GM15510 (cell line): Measurements from ENCODE around the gene CDK11A.

Experiments
- POLR2A ChIP-seq: IDR thresholded peaks from 3 replicates; pipeline ENCODE4 v1.6.1; 2011; ENCODE audit warnings: borderline replicate concordance; ENCODE audit not compliant: insufficient read length; ENCODE audit errors: extremely low read depth

Gene CDK11A

GRCh38 chr1:1757422-1758058 is 33.4 kb upstream of the CDK11A start:
- no peak for TF ChIP-seq POLR2A

GRCh38 chr1:1756661-1757421 is 32.7 kb upstream of the CDK11A start:
- TF ChIP-seq POLR2A = no peak

GRCh38 chr1:1755852-1756251 is 31.7 kb upstream of the CDK11A start:
- TF ChIP-seq POLR2A = no peak

GRCh38 chr1:1755426-1755825 is 31.3 kb upstream of the CDK11A start:
- no peak for TF ChIP-seq POLR2A

GRCh38 chr1:1754051-1754815 is 30.1 kb upstream of the CDK11A start:
- TF ChIP-seq POLR2A = no peak

DNA sequence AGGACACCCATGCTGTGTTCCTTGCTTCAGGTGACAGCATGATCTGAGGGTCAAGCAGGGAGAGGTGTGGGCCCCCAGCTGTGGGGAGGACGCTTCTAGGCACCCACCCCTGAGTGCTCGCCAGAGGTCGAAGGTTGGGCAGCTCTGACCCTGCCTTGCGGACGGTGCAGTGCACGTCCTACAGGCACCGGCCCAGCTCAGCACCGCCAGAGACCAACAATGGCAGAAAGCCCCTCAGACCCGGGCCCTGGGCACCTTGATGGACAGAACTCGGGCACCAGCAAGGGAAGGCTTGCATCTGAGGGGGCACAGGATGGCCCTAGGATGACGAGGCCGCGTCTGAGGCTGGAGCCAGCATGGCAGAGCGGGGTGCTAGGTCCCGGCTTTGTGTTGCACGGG is 29.4 kb upstream of the CDK11A start:
- TF ChIP-seq POLR2A = no peak

DNA sequence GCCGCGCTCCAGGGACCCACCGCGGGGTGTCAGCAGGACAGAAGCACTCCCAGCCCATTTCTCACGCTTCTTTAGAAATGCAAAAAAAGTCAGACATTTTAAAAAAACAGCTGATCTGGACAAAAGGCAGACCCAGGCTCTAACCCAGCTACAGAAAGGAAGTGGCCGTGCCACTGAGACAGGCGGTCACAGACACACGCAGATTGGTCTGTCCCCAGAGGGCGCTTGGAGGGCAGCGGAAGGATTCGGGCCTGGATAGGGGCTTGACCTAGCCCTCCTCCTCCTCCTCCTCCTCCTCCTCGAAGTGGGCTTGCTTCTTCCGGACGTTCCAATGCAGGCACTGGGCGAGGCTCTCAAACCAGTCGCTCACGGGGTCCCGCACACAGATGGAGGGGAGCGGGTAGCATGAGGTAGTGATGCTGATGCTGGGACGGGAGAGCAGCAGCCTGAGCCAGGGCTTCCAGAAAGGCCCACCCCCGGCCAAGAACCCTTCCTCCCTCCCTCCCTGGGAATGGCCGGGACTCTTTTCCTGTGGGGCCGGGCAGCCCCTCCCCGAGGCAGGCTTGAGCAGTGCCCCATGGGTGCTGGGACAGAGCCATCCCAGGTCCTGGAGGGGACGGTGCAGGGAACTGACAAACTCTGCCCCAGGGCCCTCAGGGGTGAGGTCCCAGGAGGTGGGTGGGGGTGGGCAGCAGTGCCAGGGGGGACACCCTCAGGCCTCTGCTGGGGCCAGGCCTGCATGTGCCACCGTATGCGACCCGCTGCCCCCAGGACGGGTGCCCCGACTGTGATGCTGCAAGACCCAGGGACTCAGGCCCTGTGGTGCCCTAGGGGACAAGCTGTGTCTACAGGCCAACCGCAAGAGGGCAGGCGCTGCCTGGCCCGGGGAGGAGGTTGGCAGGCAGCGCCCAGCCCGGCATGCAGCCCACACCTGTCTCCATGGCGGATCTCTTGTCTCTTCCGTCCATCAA is 28.8 kb upstream of the CDK11A start:
- no peak for TF ChIP-seq POLR2A

DNA sequence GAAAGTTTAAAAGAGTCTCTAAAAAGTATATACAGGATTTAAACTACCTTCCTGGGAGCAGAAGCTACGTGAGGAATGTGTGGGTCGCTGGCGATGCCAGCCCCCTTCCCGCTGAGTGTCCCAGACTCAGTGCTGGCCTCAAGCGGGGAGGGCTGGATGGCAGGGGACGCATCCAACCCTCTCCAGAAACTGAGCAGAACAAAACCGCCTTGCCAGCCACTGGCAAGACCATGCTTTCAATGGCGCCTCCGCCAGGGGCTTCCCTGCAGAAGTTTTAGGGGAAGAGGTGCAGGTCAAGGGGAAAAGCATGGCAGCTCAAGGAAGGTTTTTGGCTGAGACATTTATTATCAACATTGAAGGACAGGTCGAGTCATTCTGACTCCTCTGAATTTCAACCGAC is 28.0 kb upstream of the CDK11A start:
- no peak for TF ChIP-seq POLR2A

DNA sequence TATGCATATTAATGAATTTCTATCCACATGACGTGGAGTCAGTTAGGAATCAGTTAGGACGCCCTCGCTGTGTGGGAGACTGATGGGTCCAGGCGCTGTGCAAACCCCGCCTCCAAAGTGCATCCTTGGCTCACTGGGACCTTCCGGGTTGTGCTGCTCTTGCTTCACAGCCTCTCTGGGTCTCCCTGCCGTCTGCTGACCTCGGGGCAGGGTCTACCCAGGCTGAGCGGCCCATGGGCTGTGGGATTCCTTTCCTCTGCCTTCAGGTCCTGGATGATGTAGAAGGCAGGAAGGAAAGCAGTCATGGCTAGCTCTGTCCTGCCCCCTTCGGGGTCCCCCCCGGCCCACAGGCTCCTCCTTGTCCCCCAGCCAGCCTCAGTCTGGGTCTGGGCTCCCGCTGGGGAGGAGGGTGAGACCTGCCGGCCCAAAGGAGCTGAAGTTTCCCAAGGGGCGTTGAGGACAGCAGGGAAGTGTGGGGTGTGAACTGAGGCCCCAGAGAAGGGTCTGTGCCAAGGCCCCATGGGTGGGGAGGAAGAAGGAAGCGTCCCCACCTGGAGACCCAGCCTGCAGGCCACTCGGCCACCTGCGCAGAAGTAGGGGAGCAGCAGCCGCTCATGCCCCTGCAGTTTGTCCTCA is 24.6 kb upstream of the CDK11A start:
- TF ChIP-seq POLR2A = no peak

DNA sequence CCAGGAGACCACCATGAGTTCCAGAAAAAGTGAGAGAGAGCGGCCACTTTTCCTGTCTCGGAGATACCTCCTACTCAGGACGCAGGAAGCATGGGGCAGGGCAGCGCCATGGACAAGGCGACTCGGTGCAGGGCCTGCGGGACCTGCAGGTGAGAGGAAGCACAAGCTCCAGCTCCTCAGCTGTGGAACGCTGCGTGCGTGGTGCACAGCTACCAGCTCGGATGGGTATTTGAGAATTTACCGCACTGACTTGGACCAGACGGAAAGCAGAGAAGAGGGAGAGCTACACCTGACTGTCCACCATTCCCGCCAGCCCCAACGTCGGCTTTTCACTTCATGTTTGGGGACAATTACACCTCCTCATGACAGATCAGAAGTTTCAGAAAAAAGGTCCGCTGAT is 8.2 kb upstream of the CDK11A start:
- no peak for TF ChIP-seq POLR2A

GRCh38 chr1:1730870-1731269 is 6.7 kb upstream of the CDK11A start:
- no peak for TF ChIP-seq POLR2A

GRCh38 chr1:1721201-1721600 is 3.0 kb downstream of the CDK11A start:
- TF ChIP-seq POLR2A = no peak

GRCh38 chr1:1703796-1704195 is 20.4 kb downstream of the CDK11A start:
- TF ChIP-seq POLR2A = no peak
